HEK293T (cell line): ENCODE results near the gene CALHM2.

Source experiments
- CTCF ChIA-PET: fragments of 350-600 bp; formaldehyde crosslinking; extraction: SDS; loops from one replicate; lab custom pipeline; 2021; ENCODE audit warnings: antibody characterized with exemption, inconsistent platforms; lab: Yijun Ruan, JAX
- POLR2A ChIA-PET: fragments of 350-600 bp; formaldehyde crosslinking; extraction: SDS; loops from one replicate; lab custom pipeline; 2020; ENCODE audit warnings: antibody characterized with exemption, inconsistent platforms; lab: Yijun Ruan, JAX
- DNase-seq: peaks from one replicate; pipeline ENCODE4 v3.0.0; 2012; ENCODE audit warnings: mixed read lengths; ENCODE audit errors: extremely low spot score
- ARNT ChIP-seq: fragments of 450-650 bp; IDR thresholded peaks from 2 replicates; pipeline ENCODE4 v1.6.1; 2017; ENCODE audit warnings: mild to moderate bottlenecking
- BHLHE40 ChIP-seq: fragments of 450-650 bp; IDR thresholded peaks from 2 replicates; pipeline ENCODE4 v1.6.1; 2016; ENCODE audit warnings: mild to moderate bottlenecking, moderate library complexity, borderline replicate concordance
- CTBP1 ChIP-seq: fragments of 450-650 bp; IDR thresholded peaks from 2 replicates; pipeline ENCODE4 v1.6.1; 2016; ENCODE audit warnings: borderline replicate concordance
- ELF4 ChIP-seq: fragments of 450-650 bp; IDR thresholded peaks from 2 replicates; pipeline ENCODE4 v1.6.1; 2017; ENCODE audit warnings: antibody characterized with exemption
- FOXA1 ChIP-seq: fragments of 450-650 bp; IDR thresholded peaks from 2 replicates; pipeline ENCODE4 v1.6.1; 2016; ENCODE audit warnings: mild to moderate bottlenecking
- FOXK2 ChIP-seq: fragments of 450-650 bp; IDR thresholded peaks from 2 replicates; pipeline ENCODE4 v1.6.1; 2016; ENCODE audit warnings: mild to moderate bottlenecking
- FOXM1 ChIP-seq: fragments of 450-650 bp; IDR thresholded peaks from 2 replicates; pipeline ENCODE4 v1.6.1; 2017; ENCODE audit warnings: mild to moderate bottlenecking, borderline replicate concordance
- HDGF ChIP-seq: fragments of 450-650 bp; IDR thresholded peaks from 2 replicates; pipeline ENCODE4 v1.6.1; 2017; ENCODE audit warnings: antibody characterized with exemption, borderline replicate concordance
- L3MBTL2 ChIP-seq: fragments of 450-650 bp; conservative IDR thresholded peaks from 2 replicates; pipeline ENCODE4 v1.6.1; 2016; ENCODE audit warnings: mild to moderate bottlenecking
- LEF1 ChIP-seq: fragments of 450-650 bp; IDR thresholded peaks from 2 replicates; pipeline ENCODE4 v1.6.1; 2017; ENCODE audit warnings: mild to moderate bottlenecking, borderline replicate concordance
- NFRKB ChIP-seq: fragments of 450-650 bp; IDR thresholded peaks from 2 replicates; pipeline ENCODE4 v1.6.1; 2016; ENCODE audit warnings: mild to moderate bottlenecking, moderate library complexity
- SP1 ChIP-seq: fragments of 450-650 bp; IDR thresholded peaks from 2 replicates; pipeline ENCODE4 v1.6.1; 2017
- SUZ12 ChIP-seq: fragments of 450-650 bp; IDR thresholded peaks from 2 replicates; pipeline ENCODE4 v1.6.1; 2016; ENCODE audit warnings: mild to moderate bottlenecking
- TARDBP ChIP-seq: fragments of 450-650 bp; IDR thresholded peaks from 2 replicates; pipeline ENCODE4 v1.6.1; 2016
- ZNF384 ChIP-seq: fragments of 450-650 bp; IDR thresholded peaks from 2 replicates; pipeline ENCODE4 v1.6.1; 2016
- TF ChIP-seq, protein P1 (sequence below): fragments of 450-650 bp; IDR thresholded peaks from 2 replicates; pipeline ENCODE4 v1.6.1; 2016

CALHM2 gene, protein sequence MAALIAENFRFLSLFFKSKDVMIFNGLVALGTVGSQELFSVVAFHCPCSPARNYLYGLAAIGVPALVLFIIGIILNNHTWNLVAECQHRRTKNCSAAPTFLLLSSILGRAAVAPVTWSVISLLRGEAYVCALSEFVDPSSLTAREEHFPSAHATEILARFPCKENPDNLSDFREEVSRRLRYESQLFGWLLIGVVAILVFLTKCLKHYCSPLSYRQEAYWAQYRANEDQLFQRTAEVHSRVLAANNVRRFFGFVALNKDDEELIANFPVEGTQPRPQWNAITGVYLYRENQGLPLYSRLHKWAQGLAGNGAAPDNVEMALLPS

DNA sequence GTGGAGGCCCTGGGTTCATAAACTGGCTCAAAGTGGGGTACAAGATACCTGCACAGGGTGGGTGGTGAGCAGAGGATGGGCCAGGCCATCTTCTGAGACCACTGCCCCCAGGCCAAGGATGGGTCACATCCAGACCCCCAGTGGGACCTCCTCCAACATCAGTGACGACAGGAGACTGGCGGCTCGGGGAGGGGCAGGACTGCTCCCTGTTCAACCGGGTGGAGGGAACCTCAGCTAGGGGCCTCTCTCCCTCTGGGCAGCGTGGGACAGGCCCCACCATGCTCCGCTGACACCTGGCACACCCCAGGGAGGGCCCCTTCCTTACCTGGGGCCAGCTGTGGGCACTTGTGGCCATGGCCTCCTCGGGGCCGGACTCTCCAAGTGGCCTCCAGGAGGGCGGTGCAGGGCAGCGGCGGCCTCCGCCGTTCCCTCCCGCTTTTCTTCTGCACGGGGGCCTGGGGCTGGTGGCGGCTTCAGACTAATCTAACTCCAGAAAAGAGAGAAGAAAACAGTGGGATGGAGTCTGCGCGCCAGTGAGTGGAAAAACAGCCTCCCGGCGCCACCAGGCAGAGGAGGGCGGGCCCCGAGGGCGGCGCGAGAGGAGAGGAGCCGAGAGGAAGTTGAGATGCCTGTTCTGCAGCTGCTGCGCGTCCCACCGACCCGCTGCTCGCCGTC lies at the start of gene CALHM2:
Gene CALHM2, minus strand, starts transcription at position 540 of the 675 bp plus-strand sequence. CDS start 2,429 bp downstream, outside the sequence.
- TF ChIP-seq FOXM1 (no peak), ZNF384 (no peak), BHLHE40 (no peak), SP1 (no peak), L3MBTL2 (no peak), NFRKB (no peak), ELF4 (no peak), ARNT (no peak), HDGF (no peak), LEF1 (no peak), TARDBP (no peak), FOXA1 (no peak), CTBP1 (no peak), SUZ12 (no peak), FOXK2 (no peak)
- TF ChIP-seq, protein P1, sequence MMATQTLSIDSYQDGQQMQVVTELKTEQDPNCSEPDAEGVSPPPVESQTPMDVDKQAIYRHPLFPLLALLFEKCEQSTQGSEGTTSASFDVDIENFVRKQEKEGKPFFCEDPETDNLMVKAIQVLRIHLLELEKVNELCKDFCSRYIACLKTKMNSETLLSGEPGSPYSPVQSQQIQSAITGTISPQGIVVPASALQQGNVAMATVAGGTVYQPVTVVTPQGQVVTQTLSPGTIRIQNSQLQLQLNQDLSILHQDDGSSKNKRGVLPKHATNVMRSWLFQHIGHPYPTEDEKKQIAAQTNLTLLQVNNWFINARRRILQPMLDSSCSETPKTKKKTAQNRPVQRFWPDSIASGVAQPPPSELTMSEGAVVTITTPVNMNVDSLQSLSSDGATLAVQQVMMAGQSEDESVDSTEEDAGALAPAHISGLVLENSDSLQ = no peak
- POLR2A ChIA-PET = no interaction called here
- DNase-seq = no peak

DNA sequence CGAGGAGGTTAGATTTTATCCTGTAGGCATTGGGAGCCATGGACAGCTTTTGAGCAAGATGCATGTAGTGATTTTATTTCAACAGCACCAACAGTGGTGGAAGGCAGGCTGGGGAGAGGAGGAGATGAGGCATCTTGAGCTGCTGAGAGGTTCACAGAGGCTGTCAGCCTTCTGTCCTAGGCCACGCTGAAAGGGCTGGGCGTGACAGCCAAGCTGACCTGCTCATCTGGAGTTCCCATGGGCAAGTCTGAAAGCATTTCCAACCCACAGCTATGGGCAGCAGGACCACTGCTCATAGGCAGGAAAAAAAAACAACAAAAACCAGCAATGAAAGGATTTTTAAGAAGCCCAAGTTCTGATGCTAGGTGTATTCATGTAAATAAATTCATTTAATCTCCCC lies 49.0 kb upstream of the CALHM2 start:
- DNase-seq = no peak
- CTCF ChIA-PET = no interaction called here
- TF ChIP-seq CTBP1 (no peak), HDGF (no peak), ARNT (no peak), LEF1 (no peak), NFRKB (no peak)
- POLR2A ChIA-PET = no interaction called here

More for the DNA sequence above, at the start of gene CALHM2:
- CTCF ChIA-PET = no interaction called here

GRCh38 chr10:103500481-103500880 lies 48.3 kb upstream of the CALHM2 start:
- POLR2A ChIA-PET = no interaction called here
- DNase-seq = no peak
- no peak for TF ChIP-seq HDGF
- TF ChIP-seq SP1 = no peak
- TF ChIP-seq L3MBTL2 = no peak
- TF ChIP-seq FOXM1 = no peak
- TF ChIP-seq CTBP1 = no peak
- TF ChIP-seq ARNT = no peak
- TF ChIP-seq, protein P1 = no peak
- no peak for TF ChIP-seq FOXK2
- no peak for TF ChIP-seq LEF1
- no peak for TF ChIP-seq ZNF384
- TF ChIP-seq FOXA1 = no peak
- no peak for TF ChIP-seq BHLHE40
- TF ChIP-seq ELF4 = no peak
- CTCF ChIA-PET = no interaction called here

- no peak for DNase-seq
- POLR2A ChIA-PET = no interaction called here
- CTCF ChIA-PET = interaction anchor here (0.6 to 1.0 kb wide), 2 partner anchors 14 to 276 kb away, joined by 5 read pairs; no protein-coding TSS in a partner anchor
- no peak for TF ChIP-seq FOXK2
- TF ChIP-seq, protein P1 = no peak
- no peak for TF ChIP-seq L3MBTL2
- no peak for TF ChIP-seq CTBP1
- no peak for TF ChIP-seq TARDBP
- no peak for TF ChIP-seq LEF1
- TF ChIP-seq BHLHE40 = no peak
- TF ChIP-seq SUZ12 = no peak
- TF ChIP-seq FOXA1 = no peak
- TF ChIP-seq ELF4 = no peak
- TF ChIP-seq HDGF = no peak
Observed at GRCh38 chr10:103499881-103500280, 47.7 kb upstream of the CALHM2 start.

DNA sequence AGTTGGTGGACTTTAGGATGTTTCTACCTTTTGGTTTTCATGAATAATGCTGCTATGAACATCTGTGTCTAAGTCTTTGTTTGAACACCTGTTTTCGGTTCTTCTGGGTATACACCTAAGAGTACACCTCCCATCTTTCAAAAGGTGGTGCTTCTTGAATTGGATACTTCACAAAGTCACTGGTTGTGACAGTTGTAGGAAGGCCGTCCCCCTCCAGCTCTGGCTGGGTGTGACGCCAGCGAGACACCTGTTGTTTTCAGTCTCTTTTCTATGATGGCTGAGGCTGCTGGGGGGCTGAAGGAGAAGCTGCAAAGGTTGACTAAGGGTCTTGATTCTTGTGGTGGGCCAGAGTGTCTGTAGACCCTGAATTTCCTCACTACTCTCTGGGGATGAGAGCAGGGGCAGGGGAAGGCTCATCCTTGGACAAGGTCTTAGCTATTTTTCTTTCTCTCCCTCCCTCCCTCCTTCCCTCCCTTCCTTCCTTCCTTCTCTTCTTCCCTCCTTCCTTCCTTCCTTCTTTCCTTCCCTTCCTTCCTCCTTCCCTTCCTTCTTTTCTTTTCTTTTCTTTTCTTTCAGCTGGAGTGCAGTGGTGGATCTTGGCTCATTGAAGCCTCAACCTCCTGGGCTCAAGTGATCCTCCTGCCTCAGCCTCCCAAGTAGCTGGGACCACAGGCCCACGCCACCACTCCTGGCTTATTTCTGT lies 46.9 kb upstream of the CALHM2 start:
- no peak for TF ChIP-seq CTBP1
- TF ChIP-seq L3MBTL2 = no peak
- no peak for TF ChIP-seq FOXK2
- POLR2A ChIA-PET = no interaction called here
- CTCF ChIA-PET = interaction anchor here (0.6 to 1.0 kb wide), 3 partner anchors 13 to 276 kb away, joined by 3 to 5 read pairs (median 5); no protein-coding TSS in a partner anchor
- no peak for DNase-seq
